Fibroblast of lung (primary cell): ENCODE results near the gene RBM8A.

ENCODE experiments used
- CTCF ChIP-seq, 2 donors: IDR thresholded peaks in 1 of 2; conservative IDR thresholded peaks in 1 of 2; 1 replicate in 1 of 2; 2 replicates in 1 of 2; pipeline ENCODE4 v1.5.1; 2011 to 2012; ENCODE audit warnings: low read length in 2 of 2, control low read depth in 1 of 2, inconsistent platforms in 1 of 2, low read depth in 1 of 2, mild to moderate bottlenecking in 1 of 2
- EZH2 ChIP-seq: IDR thresholded peaks from 2 replicates; pipeline ENCODE4 v1.5.1; 2012; ENCODE audit warnings: low read length, control low read depth, mild to moderate bottlenecking; ENCODE audit errors: missing control alignments

GRCh38 chr1:145937436-145937835 lies 10.2 kb upstream of the RBM8A start:
- TF ChIP-seq CTCF (conservative IDR thresholded peaks at IDR 0.05 in 1 of 2, IDR thresholded peaks at IDR 0.05 in 1 of 2; ENCODE audit: low read depth in 1 of 2, low read length in 2 of 2) (no peak), EZH2 (no peak)
